ENCODE measurements around the gene MRPS26.

DNA sequence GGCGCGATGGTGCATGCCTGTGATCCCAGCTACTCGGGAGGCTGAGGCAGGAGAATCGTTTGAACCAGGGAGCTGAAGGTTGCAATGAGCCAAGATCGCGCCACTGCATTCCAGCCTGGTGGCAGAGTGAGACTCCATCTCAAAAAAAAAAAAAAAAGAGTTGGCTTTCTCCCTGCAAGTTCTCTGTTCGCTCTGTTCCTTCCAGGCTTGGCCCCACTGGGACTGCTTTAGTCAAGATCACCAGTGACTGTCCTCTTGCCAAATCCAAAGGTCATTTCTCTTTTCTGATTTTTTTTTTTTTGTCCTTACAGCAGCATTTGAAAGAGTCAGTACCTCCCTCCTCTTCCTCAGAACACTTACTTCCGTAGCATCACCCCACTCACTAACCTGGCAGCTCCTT, 13.2 kb upstream of the MRPS26 start:
- TF ChIP-seq, protein P1, sequence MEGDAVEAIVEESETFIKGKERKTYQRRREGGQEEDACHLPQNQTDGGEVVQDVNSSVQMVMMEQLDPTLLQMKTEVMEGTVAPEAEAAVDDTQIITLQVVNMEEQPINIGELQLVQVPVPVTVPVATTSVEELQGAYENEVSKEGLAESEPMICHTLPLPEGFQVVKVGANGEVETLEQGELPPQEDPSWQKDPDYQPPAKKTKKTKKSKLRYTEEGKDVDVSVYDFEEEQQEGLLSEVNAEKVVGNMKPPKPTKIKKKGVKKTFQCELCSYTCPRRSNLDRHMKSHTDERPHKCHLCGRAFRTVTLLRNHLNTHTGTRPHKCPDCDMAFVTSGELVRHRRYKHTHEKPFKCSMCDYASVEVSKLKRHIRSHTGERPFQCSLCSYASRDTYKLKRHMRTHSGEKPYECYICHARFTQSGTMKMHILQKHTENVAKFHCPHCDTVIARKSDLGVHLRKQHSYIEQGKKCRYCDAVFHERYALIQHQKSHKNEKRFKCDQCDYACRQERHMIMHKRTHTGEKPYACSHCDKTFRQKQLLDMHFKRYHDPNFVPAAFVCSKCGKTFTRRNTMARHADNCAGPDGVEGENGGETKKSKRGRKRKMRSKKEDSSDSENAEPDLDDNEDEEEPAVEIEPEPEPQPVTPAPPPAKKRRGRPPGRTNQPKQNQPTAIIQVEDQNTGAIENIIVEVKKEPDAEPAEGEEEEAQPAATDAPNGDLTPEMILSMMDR (conservative IDR thresholded peaks at IDR 0.05), result no peak
- TF ChIP-seq EZH2 (IDR thresholded peaks at IDR 0.05; ENCODE audit: low read depth), result no peak

Data from PC-9 (cell line).